GM15510 (cell line): Measurements from ENCODE around the gene ITPRID1.

ENCODE experiments used
- POLR2A ChIP-seq: IDR thresholded peaks from 3 replicates; pipeline ENCODE4 v1.6.1; 2011; ENCODE audit warnings: borderline replicate concordance; ENCODE audit not compliant: insufficient read length; ENCODE audit errors: extremely low read depth

Gene ITPRID1

DNA sequence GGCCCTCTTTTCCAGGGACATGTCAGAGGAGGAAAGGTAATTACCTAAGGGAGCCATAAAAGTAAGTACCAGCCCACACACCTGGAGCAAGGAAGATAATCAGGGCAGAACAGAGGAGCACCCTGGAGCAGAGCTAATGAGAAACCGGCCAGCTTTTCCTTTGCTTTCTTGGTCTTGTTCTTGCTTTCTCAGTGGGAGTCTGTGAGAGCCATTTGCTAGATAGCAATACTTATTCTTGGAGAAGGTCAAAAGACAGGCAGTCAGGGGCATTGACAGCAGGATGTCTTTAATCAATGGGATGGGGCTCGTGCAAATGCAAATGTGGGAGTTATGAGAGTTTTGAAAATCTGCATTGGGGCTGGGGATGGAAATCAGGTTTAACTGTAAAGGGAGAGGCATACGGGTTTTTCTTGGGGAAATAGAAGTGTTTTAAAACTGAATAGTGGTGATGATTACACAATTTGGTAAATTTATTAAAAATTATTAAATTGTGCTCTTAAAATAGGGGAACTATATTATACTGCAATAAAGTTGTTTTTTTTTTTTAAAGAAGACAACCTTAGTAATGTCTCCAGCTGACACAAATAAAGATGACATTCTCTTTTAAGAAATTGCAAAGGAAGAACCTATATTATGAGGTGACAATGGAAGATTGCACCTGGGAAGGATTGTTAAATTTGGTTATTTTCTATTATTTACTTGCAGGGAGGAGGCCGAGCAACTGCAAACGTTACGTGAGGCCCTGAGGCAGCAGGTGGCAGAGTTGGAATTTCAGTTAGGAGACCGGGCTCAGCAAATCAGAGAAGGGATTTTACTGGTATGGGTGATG is 137.6 kb downstream of the ITPRID1 start:
- TF ChIP-seq POLR2A = no peak

GRCh38 chr7:31652063-31652326 is 138.1 kb downstream of the ITPRID1 start:
- no peak for TF ChIP-seq POLR2A

- no peak for TF ChIP-seq POLR2A
These were observed 149.2 kb downstream of the ITPRID1 start for GRCh38 chr7:31663072-31663471.

DNA sequence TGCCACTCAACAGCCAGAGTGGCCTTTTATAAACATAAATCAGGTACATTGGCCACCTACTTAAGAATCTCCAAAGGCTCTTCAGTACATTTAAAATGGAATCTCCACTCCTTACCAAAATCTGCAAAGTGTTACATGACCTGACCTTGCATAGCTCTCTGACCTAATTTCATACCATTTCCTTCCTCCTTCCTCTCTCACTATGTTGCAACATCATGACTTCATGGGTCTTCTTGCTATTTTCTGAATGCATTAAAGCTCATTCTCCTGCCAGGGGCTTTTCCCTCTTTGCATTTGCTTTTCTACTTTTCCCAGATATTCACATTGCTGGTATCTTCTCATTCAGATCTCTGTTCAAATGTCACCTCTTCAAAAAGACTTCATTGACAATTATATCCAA is 151.0 kb downstream of the ITPRID1 start:
- TF ChIP-seq POLR2A = no peak

DNA sequence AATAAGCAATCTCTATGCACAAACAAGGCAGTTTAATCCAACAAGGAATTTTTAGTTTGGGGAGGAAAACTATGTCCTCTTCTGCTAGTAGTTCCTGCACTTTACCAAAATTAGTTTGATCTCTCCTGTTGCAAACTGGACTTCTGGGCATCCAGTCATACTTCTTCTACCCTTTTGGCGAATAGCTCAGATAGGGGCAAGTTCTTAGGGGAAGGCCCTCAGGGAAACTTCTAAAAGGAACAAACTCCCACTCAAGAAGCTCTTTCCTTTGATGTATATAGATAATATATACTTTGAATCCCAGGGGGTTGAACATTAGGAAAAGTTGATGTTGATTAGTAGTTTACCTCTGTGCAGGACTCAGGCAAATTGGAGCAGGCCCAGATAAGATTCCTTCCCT is 151.7 kb downstream of the ITPRID1 start:
- TF ChIP-seq POLR2A = no peak

DNA sequence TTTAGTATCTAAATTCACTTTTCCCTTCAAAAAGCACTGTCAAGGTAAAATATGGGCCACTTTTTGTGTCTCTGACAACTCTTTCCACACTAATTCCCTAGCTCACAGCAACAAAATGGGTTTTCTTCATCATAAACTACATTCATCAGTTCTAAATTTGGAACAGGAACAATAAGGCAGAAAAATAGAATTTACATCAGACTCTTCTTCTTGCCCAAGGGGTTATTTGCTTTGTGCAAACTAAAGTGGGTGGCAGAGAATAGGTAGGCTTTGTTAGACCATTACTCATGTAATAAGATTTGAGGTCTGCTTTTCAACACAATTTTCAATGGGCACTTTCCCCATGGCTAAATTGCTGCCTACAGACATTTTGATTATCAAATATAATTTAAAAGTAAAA is 155.6 kb downstream of the ITPRID1 start:
- no peak for TF ChIP-seq POLR2A

DNA sequence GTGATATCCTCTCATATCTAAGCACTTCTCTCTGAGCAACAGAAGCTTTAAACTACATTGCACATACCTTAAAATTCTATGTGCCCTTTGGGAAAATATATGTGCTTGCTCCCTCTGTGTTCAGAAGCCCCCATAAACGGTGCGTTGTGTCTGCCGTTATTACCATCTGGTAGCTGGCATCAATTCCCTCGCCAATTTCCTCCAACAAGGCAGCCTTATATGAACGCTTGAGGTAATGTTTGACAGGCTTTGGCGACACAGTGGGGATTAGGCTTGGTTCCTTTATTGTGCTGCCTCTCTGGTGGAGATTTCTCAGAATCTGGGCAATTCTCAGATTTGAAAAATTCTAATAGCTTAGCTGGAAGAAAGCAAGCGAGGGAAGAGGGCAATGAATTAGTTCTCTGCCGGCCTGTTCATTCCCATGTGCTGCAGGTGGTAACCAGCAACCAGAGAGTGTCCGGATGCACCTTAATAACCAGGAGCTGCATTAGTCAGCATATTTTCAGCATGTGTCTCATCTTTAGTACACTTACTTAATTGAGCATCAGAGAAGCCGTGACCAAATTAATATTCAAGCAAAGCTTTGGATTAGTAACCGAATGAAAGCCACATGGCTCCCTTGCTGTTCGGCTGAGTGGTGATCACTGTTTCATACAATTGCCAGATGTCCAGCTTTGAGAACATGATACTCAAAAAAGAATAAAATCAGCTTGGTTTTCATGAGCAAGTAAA is 165.8 kb downstream of the ITPRID1 start:
- TF ChIP-seq POLR2A = no peak

GRCh38 chr7:31683445-31684225 is 169.7 kb downstream of the ITPRID1 start:
- TF ChIP-seq POLR2A = no peak

DNA sequence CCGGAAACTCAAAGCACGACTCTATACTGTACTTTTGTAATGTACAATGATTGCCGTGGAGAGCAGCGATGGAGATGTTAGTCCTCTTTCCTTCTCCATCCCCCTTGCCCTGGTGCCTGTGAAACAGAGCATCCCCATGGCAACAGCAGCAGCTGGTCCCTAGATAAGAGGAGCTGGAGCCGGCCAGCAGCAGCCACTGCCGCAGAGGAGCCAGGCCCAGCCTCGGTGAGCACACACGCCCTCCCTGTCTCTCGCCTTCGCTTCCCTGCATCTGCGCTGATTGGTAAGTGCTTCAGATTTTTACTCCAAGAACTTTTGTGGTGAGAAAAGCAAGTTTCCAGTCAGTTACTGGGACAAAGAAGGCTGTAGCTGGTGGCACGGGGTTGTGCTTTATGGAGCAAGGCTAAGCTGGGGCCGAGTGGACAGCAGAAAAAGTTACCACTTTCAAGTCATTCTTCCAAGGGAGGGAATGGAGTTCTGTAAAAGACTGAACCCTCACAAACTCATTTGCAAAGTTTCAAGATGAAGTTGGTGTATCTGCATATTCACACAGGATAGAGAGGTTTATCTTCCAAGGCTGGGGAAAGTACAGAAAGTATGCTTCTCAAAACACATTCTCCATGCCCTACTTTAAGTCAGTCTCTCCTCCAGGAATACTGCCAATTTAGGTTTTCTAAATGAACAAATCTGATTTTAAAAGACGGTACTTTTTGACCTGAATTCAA is 173.3 kb downstream of the ITPRID1 start, which contains the start of gene PPP1R17:
Gene PPP1R17 (plus strand): TSS at position 192 of the 725 bp plus-strand sequence. CDS start 5,227 bp downstream, outside the sequence.
- TF ChIP-seq POLR2A = no peak

GRCh38 chr7:31688372-31688771 is 174.5 kb downstream of the ITPRID1 start:
- no peak for TF ChIP-seq POLR2A

DNA sequence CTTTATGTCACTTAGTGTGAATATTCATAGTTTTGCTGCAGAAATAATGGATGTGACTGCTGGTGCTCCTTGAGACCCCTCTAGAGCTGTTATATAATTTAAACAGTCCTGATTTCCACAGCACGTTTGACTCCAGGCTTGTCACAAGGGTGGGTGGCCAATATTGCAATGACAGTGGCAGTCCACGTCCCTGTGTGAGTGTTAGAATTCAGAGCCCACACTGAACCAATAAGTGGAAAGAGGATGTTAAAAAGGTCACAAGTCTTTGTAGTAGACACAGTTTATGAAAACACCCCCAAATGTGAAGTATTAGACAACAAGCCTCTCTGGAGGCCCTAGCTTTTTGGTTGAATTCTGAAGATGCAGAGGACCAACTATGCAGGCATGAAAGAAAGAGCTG is 175.1 kb downstream of the ITPRID1 start:
- TF ChIP-seq POLR2A = no peak

GRCh38 chr7:31690935-31691334 is 177.0 kb downstream of the ITPRID1 start:
- TF ChIP-seq POLR2A = no peak

- no peak for TF ChIP-seq POLR2A
These were observed 178.6 kb downstream of the ITPRID1 start for GRCh38 chr7:31692451-31692850.

- no peak for TF ChIP-seq POLR2A
These were observed 179.0 kb downstream of the ITPRID1 start for GRCh38 chr7:31692871-31693270.
